ENCODE measurements around the gene ESCO1. TPM values are rescaled to one million over a fixed set of nuclear protein-coding genes. Genes with fewer than 3 reads are reported as not detected.

The ESCO1 gene
- total RNA-seq, 2 experiments from 2014 or later, result 19.3 to 23.3 TPM

DNA sequence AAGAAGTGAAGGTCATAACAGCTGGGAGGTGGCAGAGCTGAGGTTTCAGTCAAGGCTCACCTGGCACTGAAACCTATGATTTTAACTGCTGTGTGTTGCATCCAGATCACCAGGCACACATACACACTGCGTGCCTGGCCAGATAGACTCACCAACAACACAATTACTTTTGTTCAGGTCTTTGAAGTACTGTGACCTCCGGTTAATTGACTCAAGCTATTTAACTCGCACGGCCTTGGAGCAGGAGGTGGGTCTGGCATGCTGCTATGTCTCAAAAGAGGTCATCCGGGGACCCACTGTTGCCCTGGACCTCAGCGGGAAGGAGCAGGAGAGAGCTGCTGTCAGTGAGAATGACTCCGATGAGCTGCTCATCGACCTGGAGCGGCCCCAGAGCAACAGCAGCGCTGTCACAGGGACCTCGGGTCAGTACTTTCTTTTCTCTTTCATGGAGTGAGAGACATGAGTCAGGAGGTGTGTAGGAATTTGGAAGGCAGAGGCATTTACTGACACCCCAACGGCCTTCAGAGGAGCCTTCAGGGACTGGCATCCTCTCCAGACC lies 104.1 kb downstream of the ESCO1 start:
- ChIA-PET POLR2A (interaction anchor here (0.6 kb wide), 1 partner anchor 15 kb away, joined by 3 read pairs; no protein-coding TSS in a partner anchor), CTCF (no interaction called here)
- no peaks in the 10 kb centered on the region for H3K36me3 Mint-ChIP-seq (ENCODE audit: low read depth)
- no peaks in the 10 kb centered on the region for H3K4me1 Mint-ChIP-seq
- H3K9me3 Mint-ChIP-seq, result no peaks in the 10 kb centered on the region
- no peak overlapping the region for H3K27ac Mint-ChIP-seq
- DNase-seq, result no peak
- no peak overlapping the region for H3K4me3 Mint-ChIP-seq
- no peaks in the 10 kb centered on the region for H3K27me3 Mint-ChIP-seq

DNA sequence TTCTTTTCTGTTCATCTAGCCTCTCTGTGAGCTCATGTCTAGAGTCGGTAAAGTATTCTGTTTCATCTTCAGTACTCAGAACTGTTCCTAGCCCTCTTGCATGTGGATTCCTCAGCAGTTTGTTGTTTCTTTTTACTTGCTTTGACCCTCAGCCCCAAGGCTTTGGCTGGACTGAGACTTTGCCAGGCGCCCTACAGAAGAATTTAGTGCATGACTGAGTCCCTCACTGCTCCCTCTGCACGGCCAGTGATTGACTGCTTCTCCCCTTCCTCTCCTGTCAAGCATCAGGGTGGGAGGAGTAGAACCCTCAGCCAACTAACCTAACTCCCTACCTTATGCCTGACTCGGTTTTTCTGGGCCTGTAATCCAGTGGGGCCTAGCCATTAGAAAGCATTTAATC lies 109.8 kb downstream of the ESCO1 start:
- peaks cover 4% of the 10 kb centered on the region for H3K27me3 Mint-ChIP-seq
- H3K9me3 Mint-ChIP-seq, result no peaks in the 10 kb centered on the region
- H3K27ac Mint-ChIP-seq, result no peak overlapping the region
- no peak overlapping the region for H3K4me3 Mint-ChIP-seq
- H3K4me1 Mint-ChIP-seq, result no peaks in the 10 kb centered on the region
- ChIA-PET POLR2A (no interaction called here), CTCF (no interaction called here)
- DNase-seq, result no peak
- no peaks in the 10 kb centered on the region for H3K36me3 Mint-ChIP-seq (ENCODE audit: low read depth)

GRCh38 chr18:21489919-21490495 lies 110.5 kb downstream of the ESCO1 start:
- POLR2A ChIA-PET, result interaction anchor here (0.5 kb wide), 1 partner anchor 380 kb away, joined by 6 read pairs; no protein-coding TSS in a partner anchor

GRCh38 chr18:21489119-21489750 lies 111.3 kb downstream of the ESCO1 start:
- Mint-ChIP-seq H3K36me3 (ENCODE audit: low read depth) (no peaks in the 10 kb centered on the region), H3K4me3 (no peak overlapping the region), H3K4me1 (no peaks in the 10 kb centered on the region), H3K27ac (no peak overlapping the region), H3K9me3 (no peaks in the 10 kb centered on the region), H3K27me3 (peaks cover 4% of the 10 kb centered on the region)
- POLR2A ChIA-PET, result interaction anchor here (0.5 kb wide), 1 partner anchor 381 kb away, joined by 6 read pairs; no protein-coding TSS in a partner anchor
- CTCF ChIA-PET, result interaction anchor here (0.9 to 1.3 kb wide), 2 partner anchors 85 to 509 kb away, joined by 3 read pairs; no protein-coding TSS in a partner anchor
- peak; percentile 46 for DNase-seq

More at GRCh38 chr18:21489919-21490495, 110.5 kb downstream of the ESCO1 start:
- no peak for DNase-seq
- Mint-ChIP-seq H3K36me3 (ENCODE audit: low read depth) (no peaks in the 10 kb centered on the region), H3K4me3 (no peak overlapping the region), H3K9me3 (no peaks in the 10 kb centered on the region), H3K27ac (no peak overlapping the region), H3K4me1 (no peaks in the 10 kb centered on the region), H3K27me3 (peaks cover 4% of the 10 kb centered on the region)
- CTCF ChIA-PET, result interaction anchor here (0.9 to 1.3 kb wide), 2 partner anchors 84 to 508 kb away, joined by 3 read pairs; no protein-coding TSS in a partner anchor

DNA sequence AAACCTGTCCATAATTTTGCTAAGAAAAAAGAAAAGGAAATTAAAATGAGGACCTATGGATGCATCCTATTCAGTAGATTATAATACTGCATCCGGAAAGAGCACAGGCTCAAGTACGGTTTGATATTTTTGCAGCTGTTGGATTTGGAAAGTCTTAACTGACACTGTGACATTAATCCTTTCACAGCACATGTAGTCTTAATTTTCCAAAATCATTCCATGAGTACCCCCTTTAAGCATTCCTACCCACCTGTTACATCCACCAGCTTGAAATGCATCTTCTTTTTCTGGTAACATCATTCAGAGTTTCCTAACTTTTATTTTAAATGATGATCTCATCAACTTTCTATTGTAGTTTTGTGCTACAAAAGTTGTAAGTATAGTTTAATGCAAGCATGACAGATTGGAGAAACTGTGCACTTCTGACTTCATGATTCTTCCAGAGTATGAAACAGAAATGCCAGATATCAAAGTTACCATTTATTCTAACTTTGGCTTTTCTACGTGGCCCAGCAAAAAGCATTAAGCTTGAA lies 113.5 kb downstream of the ESCO1 start:
- peaks cover 4% of the 10 kb centered on the region for H3K27me3 Mint-ChIP-seq
- no peak overlapping the region for H3K27ac Mint-ChIP-seq
- DNase-seq, result no peak

GRCh38 chr18:21484851-21485636 lies 115.5 kb downstream of the ESCO1 start:
- Mint-ChIP-seq H3K4me3 (no peak overlapping the region), H3K9me3 (no peaks in the 10 kb centered on the region), H3K27me3 (peaks cover 8% of the 10 kb centered on the region), H3K36me3 (ENCODE audit: low read depth) (no peaks in the 10 kb centered on the region), H3K27ac (peak overlapping the region; percentile 13), H3K4me1 (no peaks in the 10 kb centered on the region)
- ChIA-PET CTCF (no interaction called here), POLR2A (no interaction called here)
- DNase-seq, result no peak

More for the DNA sequence above, 113.5 kb downstream of the ESCO1 start:
- Mint-ChIP-seq H3K9me3 (no peaks in the 10 kb centered on the region), H3K36me3 (ENCODE audit: low read depth) (no peaks in the 10 kb centered on the region), H3K4me3 (no peak overlapping the region), H3K4me1 (no peaks in the 10 kb centered on the region)
- CTCF ChIA-PET, result interaction anchor here (0.8 to 1.7 kb wide), 2 partner anchors 12 to 469 kb away, joined by 3 read pairs; no protein-coding TSS in a partner anchor
- POLR2A ChIA-PET, result no interaction called here

- DNase-seq, result no peak
- Mint-ChIP-seq H3K27ac (no peak overlapping the region), H3K4me1 (no peaks in the 10 kb centered on the region), H3K4me3 (no peak overlapping the region), H3K27me3 (peaks cover 8% of the 10 kb centered on the region), H3K9me3 (no peaks in the 10 kb centered on the region), H3K36me3 (ENCODE audit: low read depth) (no peaks in the 10 kb centered on the region)
- POLR2A ChIA-PET, result no interaction called here
- CTCF ChIA-PET, result no interaction called here
Observed at GRCh38 chr18:21483051-21483450, 117.5 kb downstream of the ESCO1 start.

DNA sequence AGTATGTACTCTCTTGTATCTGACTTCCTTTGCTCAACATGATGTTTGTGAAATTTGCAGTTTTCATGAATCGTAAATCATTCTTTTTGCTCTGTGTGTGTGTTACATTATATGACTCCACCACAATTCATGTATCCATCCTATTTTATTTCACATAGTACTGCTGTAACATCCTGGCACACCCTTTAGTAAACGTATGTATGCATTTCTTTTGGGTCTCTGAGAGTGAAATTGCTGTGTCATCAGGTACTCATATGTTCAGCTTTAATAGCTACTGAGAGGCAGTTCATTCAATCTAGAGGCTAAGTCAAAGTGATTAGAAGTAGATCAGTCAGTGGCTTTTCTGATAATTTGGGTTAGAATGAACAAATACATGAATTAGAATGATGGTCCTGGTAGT lies 118.8 kb downstream of the ESCO1 start:
- ChIA-PET POLR2A (no interaction called here), CTCF (no interaction called here)
- Mint-ChIP-seq H3K36me3 (ENCODE audit: low read depth) (no peaks in the 10 kb centered on the region), H3K4me3 (no peak overlapping the region), H3K4me1 (no peaks in the 10 kb centered on the region), H3K27me3 (peaks cover 6% of the 10 kb centered on the region), H3K9me3 (no peaks in the 10 kb centered on the region), H3K27ac (no peak overlapping the region)
- DNase-seq, result no peak

GRCh38 chr18:21479721-21480120 lies 120.8 kb downstream of the ESCO1 start:
- Mint-ChIP-seq H3K27ac (no peak overlapping the region), H3K4me3 (no peak overlapping the region), H3K9me3 (no peaks in the 10 kb centered on the region), H3K4me1 (no peaks in the 10 kb centered on the region), H3K36me3 (ENCODE audit: low read depth) (no peaks in the 10 kb centered on the region), H3K27me3 (peaks cover 7% of the 10 kb centered on the region)
- DNase-seq, result no peak
- CTCF ChIA-PET, result no interaction called here
- POLR2A ChIA-PET, result no interaction called here

Other genes starting within 250 kb of the ESCO1 start
- gene SNRPD1, start 11.6 kb upstream of the ESCO1 start, total RNA-seq, result 100 to 1,000 TPM in 1 of 2 experiments, 10 to 100 TPM in 1; 69.7 to 101 TPM
- gene ABHD3, start 104.1 kb upstream of the ESCO1 start, total RNA-seq, result 10 to 100 TPM; 53.4 to 57.6 TPM
- gene MIB1, start 140.1 kb upstream of the ESCO1 start, total RNA-seq, result 10 to 100 TPM; 36.7 to 37.3 TPM